Heart right ventricle (tissue), 16 donors: ENCODE data around the gene NRF1. TPM values are rescaled to one million over a fixed set of nuclear protein-coding genes. Genes with fewer than 3 reads are reported as not detected.

ENCODE experiments used
- ATAC-seq, 8 donors: fragments of 200-7000 bp; cut with Tn5 transposase; one replicate each; pipeline ENCODE4 v1.9.1; 2020; ENCODE audit warnings: mild to moderate bottlenecking in 8 of 8, moderate library complexity in 8 of 8, moderate number of reproducible peaks in 1 of 8
- DNase-seq, 2 donors: peaks; one replicate each; pipeline ENCODE4 v3.0.0-alpha.2; 2020
- H3K27ac ChIP-seq, 10 donors: fragments of 200-600 bp; sonication (generic) in 2 of 10; one replicate each; pipeline versions ENCODE4 v1.5.0 to v1.8.0; 2020 to 2022; ENCODE audit warnings: mild to moderate bottlenecking in 3 of 10
- H3K27me3 ChIP-seq, 7 donors: fragments of 200-600 bp; one replicate each; pipeline ENCODE4 v1.8.0; 2021 to 2022; ENCODE audit warnings: mild to moderate bottlenecking in 2 of 7
- H3K36me3 ChIP-seq, 9 donors: fragments of 200-600 bp; sonication (generic) in 1 of 9; one replicate each; pipeline versions ENCODE4 v1.5.0 to v1.8.0; 2020 to 2022; ENCODE audit warnings: mild to moderate bottlenecking in 2 of 9
- H3K4me1 ChIP-seq, 9 donors: fragments of 200-600 bp; sonication (generic) in 1 of 9; one replicate each; pipeline versions ENCODE4 v1.5.0 to v1.8.0; 2020 to 2022; ENCODE audit warnings: mild to moderate bottlenecking in 4 of 9
- H3K4me3 ChIP-seq, 10 donors: fragments of 200-600 bp; sonication (generic) in 2 of 10; one replicate each; pipeline versions ENCODE4 v1.5.0 to v1.8.0; 2020 to 2022; ENCODE audit warnings: mild to moderate bottlenecking in 7 of 10, moderate library complexity in 2 of 10
- H3K9me3 ChIP-seq, 11 donors: fragments of 200-600 bp in 10 of 11; sonication (generic) in 2 of 11; one replicate each; pipeline versions ENCODE4 v1.5.0 to v1.8.0; 2013 to 2022; ENCODE audit warnings: mild to moderate bottlenecking in 2 of 11, control low read depth in 1 of 11, moderate library complexity in 1 of 11
- WGBS, 2 donors: extraction: QIAGEN DNeasy Blood & Tissue Kit; methylation state at CpG; one replicate each; pipeline ENCODE4 v1.1.7; 2013; ENCODE audit warnings: inconsistent platforms in 1 of 2; 5-methylcytosine and 5-hydroxymethylcytosine counted together
- intact Hi-C, 10 donors: fragments of 100-400 bp; cut with DNase I; formaldehyde crosslinking; loops; one replicate each; pipeline versions ENCODE4 v1.11.1 to v1.14.2; 2022
- polyA plus RNA-seq, 2 donors: library from polyadenylated mRNA; stranded (reverse); fragments of 200-250 nt; gene quantifications; one replicate each; pipeline ENCODE4 v1.2.3, GENCODE V29; 2013
- total RNA-seq, 10 donors: library from RNA; stranded (reverse); fragmentation: NEBNext Ultra II Directional in 3 of 10; extraction: Animal tissue kit (Norgen Biotek cat#: 25700) in 3 of 10; gene quantifications; one replicate each; pipeline versions ENCODE4 v1.2.1 to v1.2.4, GENCODE V29; 2021 to 2023
- TF ChIP-seq, protein P1 (sequence below), 9 donors: fragments of 200-600 bp; sonication (generic) in 2 of 9; IDR thresholded peaks; one replicate each; pipeline versions ENCODE4 v1.5.0 to v1.8.0; 2021 to 2022; ENCODE audit warnings: antibody characterized with exemption in 9 of 9, mild to moderate bottlenecking in 5 of 9, moderate library complexity in 1 of 9
- donor health status: Arrhythmogenic right ventricular cardiomyopathy.
- donor health status: ischemic (EF 13 %, LVEDD 7.1; RV severe dilation, severe dysfunction).
- donor health status: healthy with polysubstance abuse.
- donor health status: DM: no; HTN: yes; CAD: no.
- donor health status: DM: no; HTN: no; CAD: no.
- donor health status: ischemic (EF 25% LVEDD 6.9; RV normal size, moderate dysfunction).
- donor health status: ischemic (EF 25% LVEDD 5.7; RV mildly dilated, moderate dysfunction).
- donor health status: healthy.
- donor health status: DM: yes; HTN: yes; CAD: no.
- donor health status: Ischemic cardiomyopathy.
- donor health status: ischemic (EF 35%, LVEDD 5.7; RV mildly dilated, moderate dysfunction).
- donor health status: nonischemic (EF 11% LVEDD 7.7; RV severe dilation, severe dysfunction).
- donor health status: DM: yes; HTN: yes; CAD: no.
- donor health status: PGD.
- donor health status: ischemic (EF 29% LVEDD 5.4; RV normal size, mild dysfunction).
- donor health status: nonischemic (EF 23%, LVEDD 6.1; RV moderate dilation, normal function).

NRF1 gene
- total and polyA plus RNA-seq, 12 donors: 4.9 to 16.0 (median 12.5) TPM

DNA sequence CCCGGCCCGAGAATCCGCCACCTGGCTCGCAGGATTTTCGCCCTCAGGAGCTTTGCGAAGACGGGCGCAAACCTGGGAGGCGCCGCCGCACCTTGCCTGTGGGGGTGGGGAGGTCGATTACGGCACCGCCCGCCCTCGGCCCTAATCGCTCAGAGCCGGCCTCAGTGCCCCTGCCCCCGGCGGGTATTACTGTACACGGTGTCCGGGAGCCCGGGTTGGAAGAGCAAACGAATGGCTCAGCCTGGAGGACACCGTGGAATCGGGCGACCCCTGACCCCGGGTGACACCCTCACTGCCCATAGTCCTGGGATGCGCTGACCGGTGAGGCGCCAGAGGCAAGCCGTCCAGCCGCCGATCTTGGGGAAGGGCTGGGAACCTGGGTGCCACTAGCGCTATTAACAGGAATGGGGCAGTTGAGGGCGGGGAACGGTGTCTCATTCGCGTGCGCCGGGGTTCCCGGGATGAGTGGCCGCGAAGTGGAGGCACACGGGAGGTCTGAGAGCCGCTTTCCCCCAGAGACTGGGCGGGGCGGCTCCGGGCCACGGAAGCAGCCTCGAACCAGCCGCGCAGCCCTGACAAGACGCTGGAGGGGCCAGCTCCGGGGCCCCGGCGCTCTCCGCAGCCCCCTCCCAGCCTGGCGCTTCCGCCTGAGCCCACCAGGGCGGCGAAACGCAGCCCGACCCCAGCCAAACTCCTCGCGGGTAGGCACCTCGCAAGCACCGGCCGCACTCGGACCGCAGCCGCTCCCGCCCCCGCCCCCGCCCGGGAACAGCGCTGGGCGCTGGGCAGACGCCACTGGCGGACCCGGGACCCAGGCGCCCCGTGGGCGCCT lies 167.5 kb downstream of the NRF1 start:
- WGBS, 2 donors: 2% methylated on average over 69 to 84 of the region's 84 CpGs
- Histone ChIP-seq H3K27me3 (peaks cover 62 to 99% (median 91%) of the 10 kb centered on the region in 7 donors), H3K9me3 (no peaks in the 10 kb centered on the region), H3K4me3 (peak overlapping the region; percentile 29 to 55 (median 40)), H3K4me1 (peaks cover 12 to 57% (median 54%) of the 10 kb centered on the region in 9 donors), H3K27ac (no peak overlapping the region), H3K36me3 (no peaks in the 10 kb centered on the region)
- intact Hi-C loops: no loop called here
- no peak for DNase-seq
- no peak for ATAC-seq
- TF ChIP-seq, protein P1, sequence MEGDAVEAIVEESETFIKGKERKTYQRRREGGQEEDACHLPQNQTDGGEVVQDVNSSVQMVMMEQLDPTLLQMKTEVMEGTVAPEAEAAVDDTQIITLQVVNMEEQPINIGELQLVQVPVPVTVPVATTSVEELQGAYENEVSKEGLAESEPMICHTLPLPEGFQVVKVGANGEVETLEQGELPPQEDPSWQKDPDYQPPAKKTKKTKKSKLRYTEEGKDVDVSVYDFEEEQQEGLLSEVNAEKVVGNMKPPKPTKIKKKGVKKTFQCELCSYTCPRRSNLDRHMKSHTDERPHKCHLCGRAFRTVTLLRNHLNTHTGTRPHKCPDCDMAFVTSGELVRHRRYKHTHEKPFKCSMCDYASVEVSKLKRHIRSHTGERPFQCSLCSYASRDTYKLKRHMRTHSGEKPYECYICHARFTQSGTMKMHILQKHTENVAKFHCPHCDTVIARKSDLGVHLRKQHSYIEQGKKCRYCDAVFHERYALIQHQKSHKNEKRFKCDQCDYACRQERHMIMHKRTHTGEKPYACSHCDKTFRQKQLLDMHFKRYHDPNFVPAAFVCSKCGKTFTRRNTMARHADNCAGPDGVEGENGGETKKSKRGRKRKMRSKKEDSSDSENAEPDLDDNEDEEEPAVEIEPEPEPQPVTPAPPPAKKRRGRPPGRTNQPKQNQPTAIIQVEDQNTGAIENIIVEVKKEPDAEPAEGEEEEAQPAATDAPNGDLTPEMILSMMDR (IDR thresholded peaks at IDR 0.05): no peak

DNA sequence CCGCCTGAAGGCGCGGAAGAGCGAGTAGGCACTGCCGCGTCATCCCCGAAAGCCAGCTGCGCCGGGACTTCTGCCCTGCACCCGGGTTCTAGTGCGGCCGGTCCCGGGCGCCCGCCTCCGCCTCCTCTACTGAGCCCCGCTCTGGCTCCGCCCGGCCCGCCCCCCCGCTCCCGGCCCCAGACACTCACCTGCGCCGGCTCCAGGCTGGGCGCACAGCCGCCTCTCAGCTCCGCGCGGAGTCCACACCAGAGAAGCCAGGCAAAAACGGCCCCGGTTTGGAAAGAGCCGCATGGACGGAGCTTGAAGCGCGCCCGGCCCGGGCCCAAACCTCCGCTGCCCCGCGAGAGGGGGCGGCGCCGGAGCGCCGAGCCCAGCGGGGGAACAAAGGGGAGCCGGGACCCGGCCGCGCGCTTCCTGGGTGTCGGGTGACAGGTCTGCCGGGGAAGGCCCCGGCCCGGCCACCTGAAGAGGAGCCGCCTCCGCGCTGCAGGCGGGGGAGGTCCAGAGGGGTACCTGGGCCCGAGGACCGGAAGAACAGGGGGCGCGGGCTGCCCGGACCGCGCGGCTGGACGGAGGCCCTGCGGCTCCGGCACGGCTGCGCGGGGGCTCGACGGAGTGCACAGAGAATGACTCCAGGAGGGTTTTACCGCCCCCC lies 168.2 kb downstream of the NRF1 start:
- DNase-seq: no peak
- Histone ChIP-seq H3K27me3 (peaks cover 68 to 100% (median 97%) of the 10 kb centered on the region in 7 donors), H3K27ac (no peak overlapping the region), H3K9me3 (no peaks in the 10 kb centered on the region), H3K4me1 (peaks cover 14 to 63% (median 60%) of the 10 kb centered on the region in 9 donors), H3K4me3 (peak overlapping the region; percentile 29 to 55 (median 40)), H3K36me3 (no peaks in the 10 kb centered on the region)
- WGBS, 2 donors: 1% methylated on average over 60 to 76 of the region's 76 CpGs
- intact Hi-C loops: no loop called here
- TF ChIP-seq, protein P1 (IDR thresholded peaks at IDR 0.05): no peak
- no peak for ATAC-seq

GRCh38 chr7:129780257-129780973 lies 168.9 kb downstream of the NRF1 start:
- no peak for DNase-seq
- peak in 2 of 8 donors; percentile 22 to 46 for ATAC-seq
- Histone ChIP-seq H3K4me3 (peak overlapping the region; percentile 29 to 55 (median 40)), H3K27me3 (peaks cover 73 to 100% (median 100%) of the 10 kb centered on the region in 7 donors), H3K27ac (no peak overlapping the region), H3K9me3 (no peaks in the 10 kb centered on the region), H3K4me1 (peaks cover 14 to 70% (median 67%) of the 10 kb centered on the region in 9 donors), H3K36me3 (no peaks in the 10 kb centered on the region)
- 1% methylated on average over 58 to 64 of the region's 64 CpGs for WGBS, 2 donors
- TF ChIP-seq, protein P1 (IDR thresholded peaks at IDR 0.05): no peak
- intact Hi-C loops: no loop called here
